T-helper 22 cell (primary cell): ENCODE measurements around the gene RPSA.
"Not testable (repeated sequence)": the region's sequence is repeated elsewhere in the genome, so short reads cannot be mapped to it uniquely, and the experiment has no call there.

Source experiments
- DNase-seq: peaks from one replicate; pipeline ENCODE4 v3.0.0-alpha.2; 2020; ENCODE audit warnings: low read depth

Gene RPSA

GRCh38 chr3:39388741-39389248 lies 17.7 kb upstream of the RPSA start:
- DNase-seq = no peak

GRCh38 chr3:39390181-39390580 lies 16.3 kb upstream of the RPSA start:
- DNase-seq = no peak

DNA sequence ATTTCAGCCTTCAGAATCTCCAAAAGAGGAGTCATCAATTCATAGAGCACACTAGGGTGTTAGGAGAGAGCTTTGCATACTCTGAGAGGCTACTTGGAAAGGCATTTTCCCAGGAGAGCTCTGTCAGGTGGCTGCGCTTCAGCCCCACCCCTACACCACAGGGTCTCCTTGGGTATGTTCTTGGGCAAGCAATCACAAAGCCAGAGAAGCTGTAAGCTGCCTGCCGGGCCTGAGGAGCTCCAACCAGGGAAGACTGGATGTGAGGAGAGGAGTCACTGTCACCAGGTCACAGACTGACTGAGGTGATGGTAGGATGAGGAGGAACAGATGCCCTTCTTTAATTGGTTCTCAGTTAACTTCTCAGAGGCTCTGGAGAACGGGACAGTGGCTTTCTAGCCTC lies 9.8 kb upstream of the RPSA start:
- no peak for DNase-seq

DNA sequence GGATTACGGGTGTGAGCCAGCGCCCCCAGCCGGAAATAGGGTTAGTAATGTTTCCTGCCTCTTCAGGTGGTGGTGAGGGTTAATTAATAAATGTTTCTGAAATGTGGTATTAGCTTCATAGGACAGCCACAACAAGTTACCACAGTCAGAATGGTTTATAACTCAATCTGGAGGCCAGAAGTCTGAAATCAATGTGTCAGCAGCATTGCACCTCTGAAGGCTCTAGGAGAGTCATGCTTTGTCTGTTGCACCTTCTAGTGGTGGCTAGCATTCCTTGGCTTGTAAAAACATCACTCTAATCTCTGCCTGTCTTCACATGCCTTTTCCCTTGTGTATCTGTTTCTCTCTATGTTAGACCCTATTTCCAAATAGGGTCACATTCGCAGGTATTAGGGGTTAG lies 7.8 kb upstream of the RPSA start:
- no peak for DNase-seq

DNA sequence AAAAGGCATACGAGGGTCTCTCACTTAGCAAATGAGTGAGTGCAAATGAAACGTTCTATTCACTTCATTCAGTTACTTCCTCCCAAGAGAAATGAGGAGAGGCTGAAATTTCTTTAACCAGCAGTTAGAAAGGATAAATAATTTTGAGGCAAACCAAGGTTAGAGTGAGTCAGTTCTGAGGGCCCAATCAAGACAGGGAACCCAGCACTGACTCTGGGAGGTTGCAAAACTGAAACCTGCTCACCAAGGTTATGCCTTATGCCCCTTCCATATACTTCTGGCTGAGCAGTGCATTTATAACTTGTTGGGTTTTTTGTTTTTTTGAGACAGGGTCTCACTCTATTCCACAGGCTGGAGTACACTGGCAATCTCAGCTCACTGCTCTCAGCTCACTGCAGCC lies 4.5 kb upstream of the RPSA start:
- no peak for DNase-seq

- no peak for DNase-seq
Observed at GRCh38 chr3:39404943-39405686, 1.4 kb upstream of the RPSA start.

GRCh38 chr3:39405687-39406367 lies 693 bp upstream of the RPSA start:
- DNase-seq = no peak

DNA sequence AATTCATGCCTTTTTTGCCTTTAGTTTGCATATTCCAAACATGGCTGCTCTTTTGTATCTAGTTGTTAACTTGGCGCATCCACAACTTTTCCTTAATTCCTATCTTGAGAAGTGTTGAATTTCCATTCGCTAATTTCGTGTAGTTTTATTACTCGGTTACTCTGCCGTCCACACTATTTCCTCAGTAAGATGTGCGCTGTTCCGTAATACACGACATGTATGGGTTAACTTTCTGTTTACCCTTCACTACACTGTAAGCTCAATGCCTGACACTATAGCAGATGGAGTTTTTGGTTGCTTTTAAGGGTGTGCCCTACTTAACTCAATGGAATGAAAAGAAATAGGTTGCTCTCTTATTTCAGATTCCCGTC lies 724 bp downstream of the RPSA start:
- no peak for DNase-seq

DNA sequence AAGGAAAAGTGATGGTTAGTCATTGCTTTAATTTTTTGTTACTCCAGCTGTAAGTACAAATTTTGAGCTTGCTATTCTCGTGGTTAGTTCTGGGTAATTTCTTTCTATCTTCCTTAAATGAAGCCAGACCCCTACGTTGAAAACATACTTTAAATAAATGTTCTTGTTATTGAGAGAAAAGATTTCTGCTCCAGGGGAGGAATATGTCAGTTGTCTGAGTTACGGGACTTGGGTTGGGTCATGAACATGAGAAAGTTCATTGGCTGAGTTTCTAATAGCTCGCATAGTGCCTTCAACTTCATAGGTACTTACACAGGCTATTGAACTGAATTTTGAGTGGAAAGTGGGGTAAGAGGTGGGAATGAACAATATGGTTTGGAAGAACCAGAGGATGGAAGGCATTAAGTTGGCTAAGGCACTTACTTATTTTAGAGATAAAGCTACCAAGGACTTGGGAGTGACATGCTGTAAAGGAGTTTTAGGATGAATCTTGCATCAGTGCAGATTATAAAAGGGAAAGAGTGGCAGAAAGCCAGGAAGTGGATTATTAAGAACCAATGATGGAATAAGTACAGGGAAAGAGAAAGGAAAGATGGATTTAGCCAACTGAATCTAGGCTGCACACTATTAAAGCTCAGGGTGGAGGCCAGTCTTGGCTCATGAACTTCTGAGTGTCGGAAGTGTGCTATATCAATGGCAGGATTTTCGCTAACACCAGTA lies 1.4 kb downstream of the RPSA start:
- DNase-seq = no peak

DNA sequence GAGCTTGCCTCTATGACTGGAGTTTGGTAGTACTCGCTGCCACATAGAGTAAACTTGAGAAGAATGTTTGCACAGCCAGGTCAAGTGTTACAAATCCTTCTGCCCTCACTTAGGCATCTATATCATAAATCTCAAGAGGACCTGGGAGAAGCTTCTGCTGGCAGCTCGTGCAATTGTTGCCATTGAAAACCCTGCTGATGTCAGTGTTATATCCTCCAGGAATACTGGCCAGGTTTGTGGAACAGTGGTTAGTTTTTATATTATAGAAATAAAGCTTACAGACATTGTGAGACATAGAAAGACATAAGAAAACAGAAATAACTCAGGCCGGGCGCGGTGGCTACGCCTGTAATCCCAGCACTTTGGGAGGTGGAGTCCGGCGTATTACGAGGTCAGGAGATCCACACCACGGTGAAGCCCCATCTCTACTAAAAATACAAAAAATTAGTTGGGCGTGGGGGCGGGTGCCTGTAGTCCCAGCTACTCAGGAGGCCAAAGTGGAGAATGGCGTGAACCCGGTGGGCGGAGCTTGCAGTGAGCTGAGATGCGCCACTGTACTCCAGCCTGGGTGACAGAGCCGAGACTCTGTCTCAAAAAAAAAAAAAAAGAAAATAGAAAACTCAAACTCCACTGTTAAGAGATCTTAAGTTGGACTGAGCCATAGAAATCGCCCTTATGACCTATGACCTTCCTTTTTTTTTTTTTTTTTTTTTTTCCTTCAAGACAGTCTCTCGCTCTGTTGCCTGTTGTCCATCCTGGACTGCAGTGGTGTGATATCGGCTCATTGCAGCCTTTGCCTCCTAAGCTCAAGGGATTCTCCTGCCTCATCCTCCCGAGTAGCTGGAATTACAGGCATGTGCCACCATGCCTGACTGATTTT lies 2.2 kb downstream of the RPSA start:
- no peak for DNase-seq

DNA sequence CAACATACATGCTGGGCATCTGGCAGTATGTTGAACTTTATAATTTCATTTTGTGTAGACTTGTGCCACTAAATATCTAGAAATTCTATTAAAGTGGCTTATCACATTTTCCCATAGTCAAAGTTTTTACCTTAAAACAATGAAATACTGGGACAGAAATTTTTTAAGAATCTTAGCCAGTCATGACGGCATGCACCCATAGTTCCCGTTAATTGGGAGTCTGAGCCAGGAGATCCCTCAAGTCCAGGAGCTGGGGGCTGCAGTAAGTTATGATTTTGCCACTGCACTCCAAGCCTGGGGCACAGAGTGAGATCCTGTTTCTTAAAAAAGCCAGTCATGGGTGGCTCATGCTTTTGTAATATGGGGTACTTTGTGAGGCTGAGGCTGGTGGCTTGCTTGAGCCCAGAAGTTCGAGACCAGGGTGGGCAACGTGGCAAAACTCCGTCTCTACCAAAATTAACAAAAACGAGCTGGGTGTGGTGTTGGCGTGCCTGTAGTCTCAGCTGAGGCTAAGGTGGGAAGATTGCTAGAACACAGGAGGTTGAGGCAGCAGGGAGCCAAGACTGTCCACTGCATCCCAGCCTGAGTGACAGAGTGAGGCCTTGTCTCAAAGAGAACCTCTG lies 3.1 kb downstream of the RPSA start:
- no peak for DNase-seq

- DNase-seq = no peak
Observed at GRCh38 chr3:39410893-39411292, 4.4 kb downstream of the RPSA start.

DNA sequence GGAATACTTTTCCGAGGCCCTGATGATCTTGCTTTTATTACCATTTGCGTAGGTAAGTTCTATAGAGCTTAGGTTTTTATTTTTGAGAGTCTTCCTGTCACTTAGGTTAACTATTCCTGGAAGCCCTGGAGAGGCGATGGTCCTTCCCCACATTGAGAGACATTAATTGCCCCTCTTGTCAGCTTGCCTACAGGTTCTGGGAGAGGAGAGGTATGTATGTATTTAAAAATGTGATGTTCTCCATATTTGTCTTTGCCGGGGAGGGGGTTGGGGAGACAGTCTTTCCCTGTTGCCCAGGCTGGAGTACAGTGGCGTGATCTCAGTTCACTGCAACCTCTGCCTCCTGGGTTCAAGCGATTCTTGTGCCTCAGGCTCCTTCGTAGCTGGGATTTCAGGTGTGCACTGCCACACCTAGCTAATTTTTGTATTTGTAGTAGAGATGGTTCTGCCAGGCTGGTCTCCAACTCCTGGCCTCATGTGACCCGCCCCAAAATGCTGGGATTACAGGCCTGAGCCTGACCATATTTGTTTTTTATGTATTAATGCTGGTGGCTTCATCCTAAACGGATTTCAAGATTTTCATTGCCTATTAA lies 6.2 kb downstream of the RPSA start:
- DNase-seq = no peak

GRCh38 chr3:39413691-39414420 lies 7.3 kb downstream of the RPSA start:
- DNase-seq = no peak

- no peak for DNase-seq
Observed at GRCh38 chr3:39414421-39414907, 7.9 kb downstream of the RPSA start.

DNA sequence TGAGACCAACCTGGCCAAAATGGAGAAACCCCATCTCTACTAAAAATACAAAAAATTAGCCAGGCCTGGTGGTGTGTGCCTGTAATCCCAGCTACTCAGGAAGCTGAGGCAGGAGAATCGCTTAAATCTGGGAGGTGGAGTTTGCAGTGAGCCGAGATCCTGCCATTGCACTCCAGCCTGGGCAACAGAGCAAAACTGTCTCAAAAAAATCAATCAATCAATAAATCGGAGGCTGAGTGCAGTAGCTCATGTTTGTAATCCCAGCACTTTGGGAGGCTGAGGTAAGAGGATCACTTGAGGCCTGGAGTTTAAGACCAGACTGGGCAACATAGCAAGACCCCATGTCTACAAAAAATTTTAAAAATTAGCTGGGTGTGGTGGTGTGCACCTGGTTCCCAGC lies 8.8 kb downstream of the RPSA start:
- not testable (repeated sequence) for DNase-seq

GRCh38 chr3:39415983-39416382 lies 9.5 kb downstream of the RPSA start:
- no peak for DNase-seq

DNA sequence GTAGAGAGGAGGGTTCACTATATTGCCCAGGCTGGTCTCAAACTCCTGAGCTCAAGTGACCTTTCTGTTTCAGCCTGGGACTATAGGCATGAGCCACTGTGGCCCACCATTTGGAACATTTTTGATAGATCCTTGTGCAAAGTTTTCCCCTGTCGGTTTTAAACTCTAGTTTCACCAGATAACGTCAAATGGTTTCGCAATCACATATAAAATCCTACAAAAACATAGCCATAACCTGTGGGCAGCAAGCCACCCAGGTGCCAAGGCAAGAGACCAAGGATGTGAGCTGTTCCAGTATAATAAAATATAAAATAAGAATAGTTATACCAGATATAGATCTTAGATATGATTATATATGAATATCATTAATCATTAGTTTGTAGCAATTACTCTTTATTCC lies 10.5 kb downstream of the RPSA start:
- not testable (repeated sequence) for DNase-seq

- not testable (repeated sequence) for DNase-seq
Observed at GRCh38 chr3:39418556-39419225, 12.2 kb downstream of the RPSA start.
